ENCODE measurements around the gene NIF3L1. TPM values are rescaled to one million over a fixed set of nuclear protein-coding genes. Genes with fewer than 3 reads are reported as not detected.

Gene NIF3L1
- total and polyA plus RNA-seq, 2 donors from 2014 or later = 24.6 to 29.7 TPM

GRCh38 chr2:200850512-200851256 is 38.5 kb upstream of the NIF3L1 start:
- H3K9me3 ChIP-seq (ENCODE audit: control insufficient read depth in 2 of 3, insufficient read depth in 1 of 3, low read length in 3 of 3) = no peaks in the 10 kb centered on the region
- peaks cover 8 to 39% (median 31%) of the 10 kb centered on the region in 3 donors for H3K36me3 ChIP-seq (ENCODE audit: control insufficient read depth in 2 of 3, insufficient read depth in 3 of 3, low read length in 3 of 3)
- no peak for FAIRE-seq
- no peak overlapping the region for H3K4me3 ChIP-seq (ENCODE audit: low read length in 3 of 3)
- no peak for TF ChIP-seq CTCF (IDR thresholded peaks at IDR 0.05; ENCODE audit: borderline replicate concordance, extremely low read depth, insufficient read depth)
- H3K9ac ChIP-seq (ENCODE audit: low read length in 3 of 3) = no peak overlapping the region
- intact Hi-C loops (cut with DNase I) = no loop called here
- no peak for DNase-seq
- no peaks in the 10 kb centered on the region for H3K4me1 ChIP-seq (ENCODE audit: control insufficient read depth in 2 of 3, insufficient read depth in 2 of 3, low read depth in 1 of 3, low read length in 3 of 3)
- no peaks in the 10 kb centered on the region for H3K27me3 ChIP-seq (ENCODE audit: control insufficient read depth, insufficient read depth, low read length)
- no peak overlapping the region for H3K27ac ChIP-seq (ENCODE audit: low read depth in 2 of 2, low read length in 2 of 2)

DNA sequence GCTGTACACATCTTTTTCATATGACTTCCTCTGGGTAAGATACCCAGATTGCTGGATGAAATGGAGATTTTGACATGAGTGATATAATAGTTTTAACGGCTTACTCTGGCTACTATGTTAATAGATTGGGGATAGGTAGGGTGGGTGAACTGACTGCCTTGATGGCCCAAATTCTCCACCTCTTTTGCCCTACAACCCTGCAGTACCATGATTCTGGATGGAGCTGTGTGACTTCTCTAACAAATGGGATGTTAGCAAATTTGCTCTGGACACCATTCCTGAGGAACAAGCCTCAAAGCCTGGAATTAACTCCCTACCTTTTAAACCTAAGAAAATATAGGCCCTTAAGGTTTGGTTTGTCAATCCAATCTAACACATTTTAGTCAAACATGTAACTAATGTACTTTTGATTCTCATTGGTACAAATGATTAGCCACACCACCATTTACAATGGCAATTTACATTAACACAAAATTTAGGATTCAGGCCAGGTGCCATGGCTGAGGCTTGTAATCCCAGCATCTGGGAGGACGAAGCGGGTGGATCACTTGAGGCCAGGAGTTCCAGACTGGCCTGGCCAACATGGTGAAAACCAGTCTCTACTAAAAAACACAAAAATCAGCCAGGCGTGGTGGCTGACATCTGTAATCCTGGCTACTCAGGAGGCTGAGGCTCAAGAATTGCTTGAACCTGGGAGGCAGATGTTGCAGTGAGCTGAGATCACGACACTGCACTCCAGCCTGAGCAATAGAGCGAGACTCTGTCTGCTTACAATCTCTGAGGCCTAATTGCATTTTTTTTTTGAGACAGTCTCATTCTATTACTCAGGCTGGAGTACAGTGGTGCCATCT is 37.5 kb upstream of the NIF3L1 start:
- Histone ChIP-seq H3K36me3 (ENCODE audit: control insufficient read depth in 2 of 3, insufficient read depth in 3 of 3, low read length in 3 of 3) (peaks cover 10 to 45% (median 34%) of the 10 kb centered on the region in 3 donors), H3K4me3 (ENCODE audit: low read length in 3 of 3) (no peak overlapping the region), H3K9me3 (ENCODE audit: control insufficient read depth in 2 of 3, insufficient read depth in 1 of 3, low read length in 3 of 3) (no peaks in the 10 kb centered on the region), H3K27ac (ENCODE audit: low read depth in 2 of 2, low read length in 2 of 2) (no peak overlapping the region), H3K27me3 (ENCODE audit: control insufficient read depth, insufficient read depth, low read length) (no peaks in the 10 kb centered on the region), H3K4me1 (ENCODE audit: control insufficient read depth in 2 of 3, insufficient read depth in 2 of 3, low read depth in 1 of 3, low read length in 3 of 3) (no peaks in the 10 kb centered on the region), H3K9ac (ENCODE audit: low read length in 3 of 3) (no peak overlapping the region)
- intact Hi-C loops (cut with DNase I) = no loop called here
- DNase-seq (no peak), FAIRE-seq (no peak)
- TF ChIP-seq CTCF (IDR thresholded peaks at IDR 0.05; ENCODE audit: borderline replicate concordance, extremely low read depth, insufficient read depth) = no peak

DNA sequence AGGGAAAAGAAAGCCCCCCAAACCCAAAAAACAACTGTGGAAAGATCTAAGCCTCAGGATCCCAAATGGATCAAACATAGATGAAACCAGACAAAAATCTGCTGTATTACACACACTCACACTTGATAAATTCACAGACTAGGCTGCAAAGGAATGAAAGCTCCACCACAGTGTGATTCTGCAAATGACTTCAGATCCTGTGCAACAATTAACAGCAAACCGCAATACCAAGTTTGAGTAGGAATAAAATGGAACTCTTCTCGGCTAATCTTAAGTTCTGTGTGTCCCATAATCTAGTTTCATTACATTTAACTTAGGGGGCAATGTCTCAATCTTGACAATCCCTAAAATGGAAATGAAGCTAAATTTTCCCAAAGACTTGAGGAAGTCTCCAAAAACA is 36.6 kb upstream of the NIF3L1 start:
- no peak for TF ChIP-seq CTCF (IDR thresholded peaks at IDR 0.05; ENCODE audit: borderline replicate concordance, extremely low read depth, insufficient read depth)
- FAIRE-seq = no peak
- Histone ChIP-seq H3K9me3 (ENCODE audit: control insufficient read depth in 2 of 3, insufficient read depth in 1 of 3, low read length in 3 of 3) (no peaks in the 10 kb centered on the region), H3K27ac (ENCODE audit: low read depth in 2 of 2, low read length in 2 of 2) (no peak overlapping the region), H3K36me3 (ENCODE audit: control insufficient read depth in 2 of 3, insufficient read depth in 3 of 3, low read length in 3 of 3) (peaks cover 16 to 55% (median 44%) of the 10 kb centered on the region in 3 donors), H3K4me3 (ENCODE audit: low read length in 3 of 3) (no peak overlapping the region), H3K9ac (ENCODE audit: low read length in 3 of 3) (no peak overlapping the region), H3K27me3 (ENCODE audit: control insufficient read depth, insufficient read depth, low read length) (no peaks in the 10 kb centered on the region), H3K4me1 (ENCODE audit: control insufficient read depth in 2 of 3, insufficient read depth in 2 of 3, low read depth in 1 of 3, low read length in 3 of 3) (no peaks in the 10 kb centered on the region)
- DNase-seq = no peak
- intact Hi-C loops (cut with DNase I) = no loop called here

Measured in kidney (tissue), 14 donors.